Measurements from ENCODE around the gene CPSF7. TPM values are rescaled to one million over a fixed set of nuclear protein-coding genes. Genes with fewer than 3 reads are reported as not detected.

CPSF7 gene
- total and polyA plus RNA-seq, 10 of the 15 experiments (the other 5 are each of a cell fraction or from before 2014, with no cell fraction given) = 14.9 to 93.1 (median 60.9) TPM

DNA sequence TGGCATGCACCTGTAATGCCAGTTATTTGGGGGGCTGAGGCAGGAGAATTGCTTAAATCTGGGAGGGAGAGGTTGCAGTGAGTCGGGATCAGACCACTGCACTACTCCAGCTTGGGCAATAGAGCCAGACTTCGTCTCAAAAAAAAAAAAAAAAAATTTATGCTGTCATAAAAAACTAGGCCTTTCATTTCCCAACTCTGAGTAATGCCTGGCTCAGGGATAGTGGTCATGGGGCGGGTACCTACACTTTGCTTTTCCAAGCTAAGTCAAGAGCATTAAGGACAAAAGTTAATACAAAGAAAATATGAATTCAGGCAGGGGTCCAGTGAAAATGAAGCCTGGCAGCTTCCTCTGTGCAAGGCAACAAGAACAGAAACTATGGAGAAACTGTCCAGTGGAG, 16.3 kb downstream of the CPSF7 start:
- Histone ChIP-seq H3K4me1 (ENCODE audit: control insufficient read depth, insufficient read depth, low read length) (no peaks in the 10 kb centered on the region), H3K9me3 (replicated peaks; ENCODE audit: control insufficient read depth, insufficient read depth, low read length) (no peaks in the 10 kb centered on the region), H3K79me2 (ENCODE audit: control insufficient read depth, insufficient read depth, low read length) (no peaks in the 10 kb centered on the region), H4K20me1 (ENCODE audit: control insufficient read depth, insufficient read depth) (no peaks in the 10 kb centered on the region; the same call in 1 of the 2 replicates), H3K4me2 (ENCODE audit: control insufficient read depth, insufficient read depth) (no peak overlapping the region), H3K27ac (ENCODE audit: control insufficient read depth, insufficient read depth) (no peak overlapping the region), H3K36me3 (ENCODE audit: control insufficient read depth in 2 of 2, insufficient read depth in 2 of 2, low read length in 1 of 2) (peaks cover 23 to 57% of the 10 kb centered on the region in 2 experiments), H3K4me3 (no peak overlapping the region), H3K9ac (ENCODE audit: control insufficient read depth, insufficient read depth, low read length) (no peak overlapping the region), H2AFZ (ENCODE audit: control insufficient read depth, low read depth, low read length) (no peak overlapping the region), H3K27me3 (replicated peaks in 1 of 2; ENCODE audit: control insufficient read depth in 2 of 2, insufficient read depth in 2 of 2, low read length in 1 of 2) (no peaks in the 10 kb centered on the region)
- CTCF ChIA-PET = interaction anchor here (0.6 to 1.0 kb wide), 3 partner anchors 22 to 30 kb away, joined by 3 read pairs; no protein-coding TSS in a partner anchor
- in situ Hi-C loops (cut with MboI) = no loop called here
- RAD21 ChIA-PET (ENCODE audit: unreplicated experiment) = interaction anchor here (1.5 kb wide), 1 partner anchor 78 kb away, joined by 3 read pairs; no protein-coding TSS in a partner anchor
- no peak for ATAC-seq
- FAIRE-seq = no peak
- TF ChIP-seq BCL11A (IDR thresholded peaks at IDR 0.05; ENCODE audit: low read depth, low read length) = no peak
- TF ChIP-seq, protein P1, sequence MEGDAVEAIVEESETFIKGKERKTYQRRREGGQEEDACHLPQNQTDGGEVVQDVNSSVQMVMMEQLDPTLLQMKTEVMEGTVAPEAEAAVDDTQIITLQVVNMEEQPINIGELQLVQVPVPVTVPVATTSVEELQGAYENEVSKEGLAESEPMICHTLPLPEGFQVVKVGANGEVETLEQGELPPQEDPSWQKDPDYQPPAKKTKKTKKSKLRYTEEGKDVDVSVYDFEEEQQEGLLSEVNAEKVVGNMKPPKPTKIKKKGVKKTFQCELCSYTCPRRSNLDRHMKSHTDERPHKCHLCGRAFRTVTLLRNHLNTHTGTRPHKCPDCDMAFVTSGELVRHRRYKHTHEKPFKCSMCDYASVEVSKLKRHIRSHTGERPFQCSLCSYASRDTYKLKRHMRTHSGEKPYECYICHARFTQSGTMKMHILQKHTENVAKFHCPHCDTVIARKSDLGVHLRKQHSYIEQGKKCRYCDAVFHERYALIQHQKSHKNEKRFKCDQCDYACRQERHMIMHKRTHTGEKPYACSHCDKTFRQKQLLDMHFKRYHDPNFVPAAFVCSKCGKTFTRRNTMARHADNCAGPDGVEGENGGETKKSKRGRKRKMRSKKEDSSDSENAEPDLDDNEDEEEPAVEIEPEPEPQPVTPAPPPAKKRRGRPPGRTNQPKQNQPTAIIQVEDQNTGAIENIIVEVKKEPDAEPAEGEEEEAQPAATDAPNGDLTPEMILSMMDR (IDR thresholded peaks at IDR 0.05 in 2 of 3, conservative IDR thresholded peaks at IDR 0.05 in 1 of 3; ENCODE audit: control insufficient read depth in 2 of 3, extremely low read depth in 1 of 3, insufficient read depth in 1 of 3, low read depth in 3 of 3, low read length in 3 of 3) = no peak
- no peak for TF ChIP-seq IKZF2 (IDR thresholded peaks at IDR 0.05)
- no peak for TF ChIP-seq SMAD5 (IDR thresholded peaks at IDR 0.05; ENCODE audit: low read depth)
- SMC1A ChIA-PET (ENCODE audit: uncharacterized antibody, unreplicated experiment) = interaction anchor here (0.6 kb wide), 1 partner anchor 77 kb away, joined by 4 read pairs; no protein-coding TSS in a partner anchor
- POLR2A ChIA-PET = no interaction called here
- 94% methylated on average over 3 of the region's 3 CpGs for WGBS (ENCODE audit: insufficient coverage, insufficient replicate concordance, low lambda C conversion rate, missing lambda C conversion rate)
- BruUV-seq (replicated peaks) = no TSS peak
- intact Hi-C loops (cut with micrococcal nuclease; ENCODE audit: unreplicated experiment) = no loop called here
- DNase-seq (ENCODE audit: low read depth, low spot score) = no peak

DNA sequence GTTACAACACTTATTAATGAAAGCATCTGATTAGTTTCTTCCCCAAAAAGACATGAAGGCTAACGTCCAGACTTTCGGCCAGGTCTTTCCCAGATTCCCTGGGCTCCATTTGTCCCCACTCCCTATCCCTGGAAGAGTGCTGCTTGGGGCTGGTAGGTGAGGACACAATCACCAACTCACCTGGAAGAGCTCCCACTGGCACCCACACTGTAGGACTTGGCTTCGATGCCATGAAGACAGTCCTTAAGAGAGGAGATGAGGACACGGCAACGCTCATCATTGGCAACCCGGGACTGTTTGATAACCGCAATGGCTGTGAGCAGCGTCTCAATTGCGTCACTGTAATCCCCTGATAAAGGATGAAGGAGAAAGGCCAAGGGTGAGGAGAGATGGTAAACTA, 18.2 kb downstream of the CPSF7 start:
- no peaks in the 10 kb centered on the region for H3K4me1 ChIP-seq (ENCODE audit: control insufficient read depth, insufficient read depth, low read length)
- POLR2A ChIA-PET = no interaction called here
- BruUV-seq (replicated peaks) = no TSS peak
- FAIRE-seq (no peak), ATAC-seq (no peak), DNase-seq (ENCODE audit: low read depth, low spot score) (no peak)
- intact Hi-C loops (cut with micrococcal nuclease; ENCODE audit: unreplicated experiment) (no loop called here), in situ Hi-C loops (cut with MboI) (no loop called here)
- SMC1A ChIA-PET (ENCODE audit: uncharacterized antibody, unreplicated experiment) = interaction anchor here (1.0 kb wide), 1 partner anchor 10 kb away, joined by 3 read pairs; no protein-coding TSS in a partner anchor
- TF ChIP-seq POLR2A (IDR thresholded peaks at IDR 0.05; ENCODE audit: low read depth, low read length) (peak; percentile 64), NR2C2 (IDR thresholded peaks at IDR 0.05; ENCODE audit: borderline replicate concordance, control insufficient read depth, insufficient read length, low read depth) (no peak)
- peaks cover 27 to 50% of the 10 kb centered on the region in 2 experiments for H3K36me3 ChIP-seq (ENCODE audit: control insufficient read depth in 2 of 2, insufficient read depth in 2 of 2, low read length in 1 of 2)
- no peaks in the 10 kb centered on the region; the same call in 1 of the 2 replicates for H4K20me1 ChIP-seq (ENCODE audit: control insufficient read depth, insufficient read depth)
- H3K27me3 ChIP-seq (replicated peaks in 1 of 2; ENCODE audit: control insufficient read depth in 2 of 2, insufficient read depth in 2 of 2, low read length in 1 of 2) = no peaks in the 10 kb centered on the region
- no peak overlapping the region for H3K9ac ChIP-seq (ENCODE audit: control insufficient read depth, insufficient read depth, low read length)
- H2AFZ ChIP-seq (ENCODE audit: control insufficient read depth, low read depth, low read length) = no peak overlapping the region
- no peak overlapping the region for H3K27ac ChIP-seq (ENCODE audit: control insufficient read depth, insufficient read depth)
- RAD21 ChIA-PET (ENCODE audit: unreplicated experiment) = no interaction called here
- H3K79me2 ChIP-seq (ENCODE audit: control insufficient read depth, insufficient read depth, low read length) = no peaks in the 10 kb centered on the region
- WGBS (ENCODE audit: insufficient coverage, insufficient replicate concordance, low lambda C conversion rate, missing lambda C conversion rate) = 85% methylated on average over 9 of the region's 9 CpGs
- CTCF ChIA-PET = interaction anchor here (0.6 to 1.0 kb wide), 2 partner anchors 26 to 50 kb away, joined by 3 read pairs; partner anchors contain the start of genes CYB561A3 and TMEM138
- H3K4me2 ChIP-seq (ENCODE audit: control insufficient read depth, insufficient read depth) = no peak overlapping the region
- no peak overlapping the region for H3K4me3 ChIP-seq
- no peaks in the 10 kb centered on the region for H3K9me3 ChIP-seq (replicated peaks; ENCODE audit: control insufficient read depth, insufficient read depth, low read length)
